MCF 10A (cell line): Measurements from ENCODE around the gene FAM234A. TPM values are rescaled to one million over a fixed set of nuclear protein-coding genes. Genes with fewer than 3 reads are reported as not detected.
A peak's percentile ranks its signal among the peaks of the same experiment; 100 is the strongest.
"Not testable (repeated sequence)": the region's sequence is repeated elsewhere in the genome, so short reads cannot be mapped to it uniquely, and the experiment has no call there.

ENCODE experiments used
- BruUV-seq: library from RNA; stranded (reverse); fragments of 400-500 nt; replicated peaks from 2 replicates; lab custom pipeline; 2021; lab: Mats Ljungman, UMichigan
- CTCF ChIA-PET: fragments of 300-600 bp; sonication (Branson Sonifier 250); formaldehyde crosslinking; extraction: SDS; loops from one replicate; lab custom pipeline; 2021; ENCODE audit warnings: antibody characterized with exemption, inconsistent platforms; lab: Yijun Ruan, JAX
- POLR2A ChIA-PET: fragments of 300-600, 350-650 bp; sonication (Branson Sonifier 250); formaldehyde crosslinking; extraction: SDS; loops from one replicate; lab custom pipeline; 2020; ENCODE audit warnings: antibody characterized with exemption, inconsistent platforms; lab: Yijun Ruan, JAX
- DNase-seq: peaks from one replicate; pipeline ENCODE4 v3.0.0-alpha.2; 2018; ENCODE audit not compliant: unreplicated experiment
- H3K27ac Mint-ChIP-seq: one replicate; pipeline ENCODE4 v1.8.0; 2022; ENCODE audit warnings: mild to moderate bottlenecking, low read depth, mixed read lengths; ENCODE audit not compliant: unreplicated experiment
- H3K27me3 Mint-ChIP-seq: one replicate; pipeline ENCODE4 v1.8.0; 2022; ENCODE audit warnings: mixed read lengths; ENCODE audit not compliant: insufficient read depth, unreplicated experiment
- H3K36me3 Mint-ChIP-seq: one replicate; pipeline ENCODE4 v1.8.0; 2022; ENCODE audit warnings: mild to moderate bottlenecking, moderate library complexity, mixed read lengths; ENCODE audit not compliant: insufficient read depth, unreplicated experiment
- H3K4me1 Mint-ChIP-seq: one replicate; pipeline ENCODE4 v1.8.0; 2022; ENCODE audit warnings: mixed read lengths; ENCODE audit not compliant: insufficient read depth, unreplicated experiment
- H3K4me3 Mint-ChIP-seq: one replicate; pipeline ENCODE4 v1.8.0; 2022; ENCODE audit warnings: mild to moderate bottlenecking, moderate library complexity, mixed read lengths; ENCODE audit not compliant: unreplicated experiment
- H3K9me3 Mint-ChIP-seq: one replicate; pipeline ENCODE4 v1.8.0; 2022; ENCODE audit warnings: mixed read lengths; ENCODE audit not compliant: unreplicated experiment
- intact Hi-C: fragments of 100-400 bp; cut with micrococcal nuclease; formaldehyde crosslinking; loops from 2 replicates; pipeline ENCODE4 v1.14.1; 2022
- total RNA-seq: library from RNA; stranded (reverse); gene quantifications from 2 replicates; pipeline ENCODE4 v1.2.3, GENCODE V29; 2022
- TF ChIP-seq, protein P1 (sequence below): fragments of 200-600 bp; IDR thresholded peaks from one replicate; pipeline ENCODE4 v1.8.0; 2022; ENCODE audit warnings: antibody characterized with exemption, mild to moderate bottlenecking; ENCODE audit not compliant: unreplicated experiment

The FAM234A gene
- total RNA-seq, 1 experiment from 2014 or later, result 67.3 TPM

DNA sequence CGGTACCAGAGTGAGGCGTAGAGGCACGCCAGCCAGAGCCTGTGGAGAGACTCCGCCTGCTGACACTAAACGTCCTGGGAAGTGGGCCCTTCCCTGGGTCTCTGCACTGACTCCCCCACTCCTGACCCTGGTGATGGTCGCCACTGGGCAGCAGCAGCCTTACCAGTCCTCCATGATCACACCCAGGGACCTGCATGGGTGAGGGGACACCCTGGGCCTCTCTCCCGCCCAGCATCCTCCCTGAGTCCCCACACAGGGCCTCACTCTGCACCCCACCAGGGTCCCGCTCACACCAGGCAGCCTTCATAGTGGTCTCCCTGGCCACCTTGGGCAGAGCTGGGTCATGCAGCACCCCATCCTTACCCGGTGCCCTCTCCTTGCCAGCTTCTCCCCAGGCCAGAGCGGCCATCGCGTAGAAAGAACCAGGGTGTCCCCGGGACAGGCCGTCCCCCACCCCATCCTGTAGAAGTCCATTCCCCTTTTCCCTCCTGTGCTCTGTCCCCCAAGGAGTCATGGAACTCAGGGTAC is 30.4 kb downstream of the FAM234A start:
- Mint-ChIP-seq H3K27ac (no peak overlapping the region), H3K4me1 (peaks cover 18% of the 10 kb centered on the region), H3K9me3 (no peaks in the 10 kb centered on the region), H3K36me3 (peaks cover 38% of the 10 kb centered on the region), H3K27me3 (no peaks in the 10 kb centered on the region), H3K4me3 (no peak overlapping the region)
- POLR2A ChIA-PET, result interaction anchor here (1.5 kb wide), 1 partner anchor 30 kb away, joined by 6 read pairs; the partner anchor contains the start of gene FAM234A
- CTCF ChIA-PET, result no interaction called here
- TF ChIP-seq, protein P1, sequence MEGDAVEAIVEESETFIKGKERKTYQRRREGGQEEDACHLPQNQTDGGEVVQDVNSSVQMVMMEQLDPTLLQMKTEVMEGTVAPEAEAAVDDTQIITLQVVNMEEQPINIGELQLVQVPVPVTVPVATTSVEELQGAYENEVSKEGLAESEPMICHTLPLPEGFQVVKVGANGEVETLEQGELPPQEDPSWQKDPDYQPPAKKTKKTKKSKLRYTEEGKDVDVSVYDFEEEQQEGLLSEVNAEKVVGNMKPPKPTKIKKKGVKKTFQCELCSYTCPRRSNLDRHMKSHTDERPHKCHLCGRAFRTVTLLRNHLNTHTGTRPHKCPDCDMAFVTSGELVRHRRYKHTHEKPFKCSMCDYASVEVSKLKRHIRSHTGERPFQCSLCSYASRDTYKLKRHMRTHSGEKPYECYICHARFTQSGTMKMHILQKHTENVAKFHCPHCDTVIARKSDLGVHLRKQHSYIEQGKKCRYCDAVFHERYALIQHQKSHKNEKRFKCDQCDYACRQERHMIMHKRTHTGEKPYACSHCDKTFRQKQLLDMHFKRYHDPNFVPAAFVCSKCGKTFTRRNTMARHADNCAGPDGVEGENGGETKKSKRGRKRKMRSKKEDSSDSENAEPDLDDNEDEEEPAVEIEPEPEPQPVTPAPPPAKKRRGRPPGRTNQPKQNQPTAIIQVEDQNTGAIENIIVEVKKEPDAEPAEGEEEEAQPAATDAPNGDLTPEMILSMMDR, result no peak
- intact Hi-C loops, result no loop called here
- DNase-seq, result no peak
- no TSS peak for BruUV-seq

DNA sequence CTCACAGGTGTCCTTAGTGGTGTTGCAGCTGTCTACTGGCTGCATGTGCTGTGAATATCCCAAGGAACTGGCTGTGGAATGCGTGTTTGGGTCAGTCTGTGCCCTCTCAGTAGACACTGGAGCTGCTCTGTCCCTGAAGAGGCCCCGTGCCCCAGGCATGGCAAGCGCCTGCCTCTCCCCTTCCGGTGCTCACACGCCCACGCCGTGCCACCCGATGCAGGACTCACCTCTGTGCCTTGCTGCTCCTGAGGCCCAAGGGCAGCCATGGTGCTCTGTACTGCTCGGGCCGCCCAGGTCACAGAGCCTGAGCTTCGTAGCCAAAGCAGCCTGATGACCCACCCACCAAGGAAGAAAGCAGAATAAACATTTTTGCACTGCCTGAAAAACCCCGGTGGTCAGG is 31.1 kb downstream of the FAM234A start:
- peak; percentile 59 for DNase-seq
- ChIA-PET POLR2A (no interaction called here), CTCF (no interaction called here)
- peaks cover 32% of the 10 kb centered on the region for H3K36me3 Mint-ChIP-seq
- no peak overlapping the region for H3K4me3 Mint-ChIP-seq
- peaks cover 18% of the 10 kb centered on the region for H3K4me1 Mint-ChIP-seq
- intact Hi-C loops, result no loop called here
- H3K9me3 Mint-ChIP-seq, result no peaks in the 10 kb centered on the region
- TF ChIP-seq, protein P1, result no peak
- no peaks in the 10 kb centered on the region for H3K27me3 Mint-ChIP-seq
- BruUV-seq, result TSS peak; percentile 49
- no peak overlapping the region for H3K27ac Mint-ChIP-seq

DNA sequence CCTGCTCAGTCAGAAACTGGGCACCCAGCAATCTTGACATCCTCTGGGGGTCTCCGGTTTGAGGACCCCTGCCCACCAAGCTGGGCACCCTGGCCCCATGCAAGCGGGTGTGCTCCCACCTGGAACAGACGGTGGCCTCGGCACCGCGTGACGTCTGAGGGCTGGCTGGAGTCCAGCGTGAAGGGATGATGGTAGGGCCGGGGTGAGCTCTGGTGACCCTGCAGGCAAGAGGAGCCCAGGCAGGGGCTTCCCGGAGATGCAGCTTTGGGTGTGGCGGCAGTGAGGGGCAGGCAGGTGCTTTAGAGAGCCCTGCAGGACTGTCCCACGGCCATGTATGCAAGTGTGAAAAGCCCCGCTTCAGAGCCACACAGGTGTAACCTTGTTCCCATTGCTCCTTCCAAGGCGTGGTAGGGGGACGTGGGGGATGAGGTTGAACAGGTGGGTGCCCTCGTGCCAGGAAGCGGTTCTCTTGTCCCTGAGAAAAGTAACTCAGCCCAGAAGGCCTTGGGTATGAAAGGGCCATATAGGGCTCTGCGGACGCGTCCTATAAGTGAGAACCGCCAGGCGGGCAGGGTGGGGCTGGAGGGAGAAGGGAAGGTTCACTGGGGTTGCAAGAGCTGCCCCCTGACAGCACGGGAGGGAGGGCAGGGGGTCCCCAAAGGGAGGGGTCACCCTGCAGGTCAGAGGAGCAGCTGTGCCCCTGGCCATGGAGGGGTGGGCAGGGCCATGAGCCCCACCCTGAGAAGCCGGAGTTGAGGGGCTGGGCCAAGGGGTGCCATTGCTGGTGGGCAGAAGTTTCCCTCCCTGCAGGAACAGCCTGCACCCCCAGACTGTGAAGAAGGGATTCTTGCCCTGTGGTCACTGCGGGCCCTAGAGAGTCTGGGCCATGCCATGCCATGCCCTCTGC is 31.9 kb downstream of the FAM234A start:
- TF ChIP-seq, protein P1, result no peak
- Mint-ChIP-seq H3K9me3 (no peaks in the 10 kb centered on the region), H3K27me3 (no peaks in the 10 kb centered on the region), H3K4me1 (peaks cover 18% of the 10 kb centered on the region), H3K4me3 (no peak overlapping the region), H3K36me3 (peaks cover 28% of the 10 kb centered on the region), H3K27ac (no peak overlapping the region)
- CTCF ChIA-PET, result no interaction called here
- no peak for DNase-seq
- POLR2A ChIA-PET, result no interaction called here
- intact Hi-C loops, result no loop called here
- BruUV-seq, result no TSS peak

DNA sequence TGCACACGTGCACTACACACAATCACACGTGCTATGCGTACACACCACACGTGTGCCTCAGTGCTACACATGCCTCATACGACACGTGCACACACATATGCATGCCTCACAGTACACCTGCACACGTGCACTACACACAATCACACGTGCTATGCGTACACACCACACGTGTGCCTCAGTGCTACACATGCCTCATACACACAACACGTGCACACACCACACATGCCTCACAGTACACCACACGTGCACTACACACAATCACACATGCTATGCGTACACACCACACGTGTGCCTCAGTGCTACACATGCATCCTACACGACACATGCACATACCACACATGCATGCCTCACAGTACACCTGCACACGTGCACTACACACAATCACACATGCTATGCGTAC is 32.9 kb downstream of the FAM234A start:
- CTCF ChIA-PET, result not testable (repeated sequence)

More for the DNA sequence above, 32.9 kb downstream of the FAM234A start:
- peaks cover 18% of the 10 kb centered on the region for H3K4me1 Mint-ChIP-seq
- BruUV-seq, H3K9me3 Mint-ChIP-seq, H3K4me3 Mint-ChIP-seq, H3K27me3 Mint-ChIP-seq, DNase-seq, H3K27ac Mint-ChIP-seq, intact Hi-C loops, POLR2A ChIA-PET: not testable (repeated sequence)
- peaks cover 22% of the 10 kb centered on the region for H3K36me3 Mint-ChIP-seq
